Smooth muscle cell (in vitro differentiated cells): ENCODE results near the gene HEATR5A. TPM values are rescaled to one million over a fixed set of nuclear protein-coding genes. Genes with fewer than 3 reads are reported as not detected.

ENCODE experiments used
- DNase-seq: peaks from one replicate; lab custom pipeline; 2025; ENCODE audit not compliant: unreplicated experiment; lab: John Stamatoyannopoulos, UW
- H2AFZ ChIP-seq: fragments of 200-600 bp; sonication (generic); 2 replicates; pipeline ENCODE4 v1.6.0; 2016; ENCODE audit warnings: antibody characterized with exemption, low read depth, mild to moderate bottlenecking
- H3F3A ChIP-seq: fragments of 200-600 bp; sonication (generic); 2 replicates; pipeline ENCODE4 v1.6.0; 2017; ENCODE audit warnings: antibody characterized with exemption, low read depth
- H3K27ac ChIP-seq: fragments of 200-600 bp; sonication (generic); 2 replicates; pipeline ENCODE4 v1.5.1; 2016; ENCODE audit warnings: low read depth, mild to moderate bottlenecking
- H3K27me3 ChIP-seq: fragments of 200-600 bp; sonication (generic); 2 replicates; pipeline ENCODE4 v1.6.1; 2016; ENCODE audit warnings: low read depth, mild to moderate bottlenecking
- H3K36me3 ChIP-seq: fragments of 200-600 bp; sonication (generic); 2 replicates; pipeline ENCODE4 v1.5.1; 2016; ENCODE audit warnings: low read depth
- H3K4me1 ChIP-seq: fragments of 200-600 bp; sonication (generic); 2 replicates; pipeline ENCODE4 v1.5.1; 2016; ENCODE audit warnings: low read depth
- H3K4me2 ChIP-seq: fragments of 200-600 bp; sonication (generic); 2 replicates; pipeline ENCODE4 v1.6.0; 2016; ENCODE audit warnings: mild to moderate bottlenecking
- H3K4me3 ChIP-seq: fragments of 200-600 bp; sonication (generic); 2 replicates; pipeline ENCODE4 v1.5.1; 2016; ENCODE audit warnings: mild to moderate bottlenecking
- H3K79me2 ChIP-seq: fragments of 200-600 bp; sonication (generic); 2 replicates; pipeline ENCODE4 v1.6.0; 2016; ENCODE audit warnings: low read depth, mild to moderate bottlenecking
- H3K9ac ChIP-seq: fragments of 200-600 bp; sonication (generic); 2 replicates; pipeline ENCODE4 v1.6.0; 2016; ENCODE audit warnings: low read depth
- H3K9me3 ChIP-seq: fragments of 200-600 bp; sonication (generic); replicated peaks from 2 replicates; pipeline ENCODE4 v1.5.1; 2016; ENCODE audit warnings: low read depth
- H4K20me1 ChIP-seq: fragments of 200-600 bp; sonication (generic); 2 replicates; pipeline ENCODE4 v1.6.0; 2016; ENCODE audit warnings: low read depth
- CTCF ChIP-seq: fragments of 200-600 bp; sonication (generic); IDR thresholded peaks from 2 replicates; pipeline ENCODE4 v1.5.1; 2017; ENCODE audit warnings: borderline replicate concordance, mild to moderate bottlenecking, antibody characterized with exemption; ENCODE audit not compliant: insufficient read depth, poor library complexity, severe bottlenecking
- WGBS: methylation state at CpG from one replicate; pipeline ENCODE4 v1.1.7; 2016; ENCODE audit warnings: low lambda C conversion rate; 5-methylcytosine and 5-hydroxymethylcytosine counted together
- polyA plus RNA-seq: library from polyadenylated mRNA; unstranded; fragments of >200 nt; fragmentation: Nextera tagmentation; extraction: Ambion mirVana; gene quantifications from 2 replicates; pipeline ENCODE4 v1.2.1, GENCODE V29; 2016
- total RNA-seq: library from RNA; depleted of rRNA; stranded (reverse); fragments of >200 nt; gene quantifications from 2 replicates; pipeline ENCODE4 v1.2.3, GENCODE V29; 2014

Gene HEATR5A
- total and polyA plus RNA-seq, 2 experiments from 2014 or later, result 28.5 to 49.8 TPM

- no peaks in the 10 kb centered on the region for H3K27me3 ChIP-seq
- no peak overlapping the region for H3K9ac ChIP-seq
- H3K9me3 ChIP-seq, result no peaks in the 10 kb centered on the region
Measured at GRCh38 chr14:31307618-31308017, 112.7 kb downstream of the HEATR5A start.

GRCh38 chr14:31307198-31307597 is 113.2 kb downstream of the HEATR5A start:
- H3K36me3 ChIP-seq, result peaks cover 11% of the 10 kb centered on the region
- H3K79me2 ChIP-seq, result no peaks in the 10 kb centered on the region
- DNase-seq, result no peak
- no peak overlapping the region for H3K4me3 ChIP-seq
- H3K9me3 ChIP-seq, result no peaks in the 10 kb centered on the region
- no peak overlapping the region for H3K4me2 ChIP-seq
- H3F3A ChIP-seq, result no peaks in the 10 kb centered on the region
- no peak overlapping the region for H2AFZ ChIP-seq
- H3K27ac ChIP-seq, result no peak overlapping the region
- H3K27me3 ChIP-seq, result no peaks in the 10 kb centered on the region
- H3K9ac ChIP-seq, result no peak overlapping the region
- no peak for TF ChIP-seq CTCF
- H3K4me1 ChIP-seq, result no peaks in the 10 kb centered on the region
- no peaks in the 10 kb centered on the region for H4K20me1 ChIP-seq

More at GRCh38 chr14:31307618-31308017, 112.7 kb downstream of the HEATR5A start:
- H3K4me1 ChIP-seq, result no peaks in the 10 kb centered on the region
- 95% methylated on average over 3 of the region's 3 CpGs for WGBS
- H4K20me1 ChIP-seq, result no peaks in the 10 kb centered on the region
- H3F3A ChIP-seq, result no peaks in the 10 kb centered on the region
- H3K4me2 ChIP-seq, result no peak overlapping the region
- peaks cover 11% of the 10 kb centered on the region for H3K36me3 ChIP-seq
- DNase-seq, result no peak
- no peak overlapping the region for H2AFZ ChIP-seq
- no peak for TF ChIP-seq CTCF
- no peak overlapping the region for H3K27ac ChIP-seq
- H3K4me3 ChIP-seq, result no peak overlapping the region
- no peaks in the 10 kb centered on the region for H3K79me2 ChIP-seq

- 97% methylated on average over 5 of the region's 5 CpGs for WGBS
- peaks cover under 1% of the 10 kb centered on the region for H3F3A ChIP-seq
- no peaks in the 10 kb centered on the region for H3K79me2 ChIP-seq
- no peaks in the 10 kb centered on the region for H3K9me3 ChIP-seq
- no peak for TF ChIP-seq CTCF
- H3K4me2 ChIP-seq, result no peak overlapping the region
- no peaks in the 10 kb centered on the region for H3K4me1 ChIP-seq
- H2AFZ ChIP-seq, result no peak overlapping the region
- H3K4me3 ChIP-seq, result no peak overlapping the region
- no peak overlapping the region for H3K27ac ChIP-seq
- H3K27me3 ChIP-seq, result no peaks in the 10 kb centered on the region
- peaks cover 11% of the 10 kb centered on the region for H3K36me3 ChIP-seq
- DNase-seq, result no peak
- no peak overlapping the region for H3K9ac ChIP-seq
- H4K20me1 ChIP-seq, result no peaks in the 10 kb centered on the region
Measured at GRCh38 chr14:31303654-31304053, 116.7 kb downstream of the HEATR5A start.

- Histone ChIP-seq H3K27me3 (no peaks in the 10 kb centered on the region), H4K20me1 (no peaks in the 10 kb centered on the region), H2AFZ (no peak overlapping the region), H3K79me2 (no peaks in the 10 kb centered on the region), H3K9me3 (no peaks in the 10 kb centered on the region), H3K4me3 (no peak overlapping the region), H3K36me3 (no peaks in the 10 kb centered on the region), H3F3A (peaks cover 7% of the 10 kb centered on the region), H3K27ac (no peak overlapping the region), H3K4me2 (no peak overlapping the region), H3K4me1 (no peaks in the 10 kb centered on the region), H3K9ac (no peak overlapping the region)
- TF ChIP-seq CTCF, result no peak
- 95% methylated on average over 3 of the region's 3 CpGs for WGBS
- DNase-seq, result no peak
Measured at GRCh38 chr14:31300883-31301282, 119.5 kb downstream of the HEATR5A start.
